DMS 273 (cell line): Measurements from ENCODE around the gene WEE2.
"Not testable (repeated sequence)": the region's sequence is repeated elsewhere in the genome, so short reads cannot be mapped to it uniquely, and the experiment has no call there.

Experiments
- DNase-seq: peaks from one replicate; lab custom pipeline; 2025; ENCODE audit not compliant: unreplicated experiment; lab: John Stamatoyannopoulos, UW

Gene WEE2

DNA sequence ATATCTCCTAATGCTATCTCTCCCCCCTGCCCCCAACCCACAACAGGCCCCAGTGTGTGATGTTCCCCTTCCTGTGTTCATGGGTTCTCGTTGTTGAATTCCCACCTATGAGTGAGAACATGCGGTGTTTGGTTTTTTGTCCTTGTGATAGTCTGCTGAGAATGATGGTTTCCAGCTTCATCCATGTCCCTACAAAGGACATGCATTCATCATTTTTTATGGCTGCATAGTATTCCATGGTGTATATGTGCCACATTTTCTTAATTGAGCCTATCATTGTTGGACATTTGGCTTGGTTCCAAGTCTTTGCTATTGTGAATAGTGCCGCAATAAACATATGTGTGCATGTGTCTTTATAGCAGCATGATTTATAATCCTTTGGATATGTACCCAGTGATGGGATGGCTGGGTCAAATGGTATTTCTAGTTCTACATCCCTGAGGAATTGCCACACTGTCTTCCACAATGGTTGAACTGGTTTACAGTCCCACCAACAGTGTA lies 62.0 kb downstream of the WEE2 start:
- DNase-seq: not testable (repeated sequence)

DNA sequence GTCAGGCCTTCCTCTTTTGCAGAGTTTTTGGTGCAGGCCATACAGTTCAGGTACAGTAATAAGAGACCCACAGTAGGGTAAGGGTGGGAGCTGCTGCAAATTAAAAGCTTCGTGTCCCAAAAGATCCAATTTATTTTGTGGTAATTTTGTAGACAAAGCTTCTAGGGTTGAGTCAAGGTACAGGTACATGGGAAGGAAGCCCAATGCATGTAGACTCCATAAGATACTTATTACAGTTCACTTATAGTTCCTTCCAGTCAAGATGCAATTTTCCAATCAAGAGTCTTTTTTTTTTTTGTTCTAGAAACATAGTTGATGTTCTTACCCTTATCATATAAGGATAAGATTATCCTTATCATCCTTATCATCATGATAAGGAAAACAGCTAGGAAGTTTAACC lies 68.2 kb downstream of the WEE2 start, which contains the start of gene TAS2R4:
TAS2R4 (plus strand) TSS at position 301 of the 400 bp plus-strand sequence. CDS start 1,815 bp downstream, outside the sequence.
- DNase-seq: no peak
